Skeletal muscle satellite cell (primary cell): Measurements from ENCODE around the gene CPA5.

Source experiments
- H3K27me3 ChIP-seq: 2 replicates; pipeline ENCODE4 v1.7.0; 2013; ENCODE audit warnings: low read length; ENCODE audit not compliant: control insufficient read depth, insufficient read depth
- H3K36me3 ChIP-seq: 2 replicates; pipeline ENCODE4 v1.7.0; 2013; ENCODE audit warnings: mild to moderate bottlenecking, control low read depth, low read length; ENCODE audit not compliant: insufficient read depth
- H3K4me1 ChIP-seq: 2 replicates; pipeline ENCODE4 v1.7.0; 2013; ENCODE audit warnings: low read length; ENCODE audit not compliant: control insufficient read depth, insufficient read depth
- H3K4me2 ChIP-seq: 2 replicates; pipeline ENCODE4 v1.7.0; 2013; ENCODE audit warnings: mild to moderate bottlenecking, low read length
- H3K4me3 ChIP-seq: 2 replicates; pipeline ENCODE4 v1.7.0; 2013; ENCODE audit warnings: low read length
- H3K9ac ChIP-seq: 2 replicates; pipeline ENCODE4 v1.7.0; 2013; ENCODE audit warnings: mild to moderate bottlenecking, low read depth, low read length, moderate library complexity
- H3K9me3 ChIP-seq: replicated peaks from 2 replicates; pipeline ENCODE4 v1.7.0; 2013; ENCODE audit warnings: mild to moderate bottlenecking, control low read depth, low read length

Gene CPA5

DNA sequence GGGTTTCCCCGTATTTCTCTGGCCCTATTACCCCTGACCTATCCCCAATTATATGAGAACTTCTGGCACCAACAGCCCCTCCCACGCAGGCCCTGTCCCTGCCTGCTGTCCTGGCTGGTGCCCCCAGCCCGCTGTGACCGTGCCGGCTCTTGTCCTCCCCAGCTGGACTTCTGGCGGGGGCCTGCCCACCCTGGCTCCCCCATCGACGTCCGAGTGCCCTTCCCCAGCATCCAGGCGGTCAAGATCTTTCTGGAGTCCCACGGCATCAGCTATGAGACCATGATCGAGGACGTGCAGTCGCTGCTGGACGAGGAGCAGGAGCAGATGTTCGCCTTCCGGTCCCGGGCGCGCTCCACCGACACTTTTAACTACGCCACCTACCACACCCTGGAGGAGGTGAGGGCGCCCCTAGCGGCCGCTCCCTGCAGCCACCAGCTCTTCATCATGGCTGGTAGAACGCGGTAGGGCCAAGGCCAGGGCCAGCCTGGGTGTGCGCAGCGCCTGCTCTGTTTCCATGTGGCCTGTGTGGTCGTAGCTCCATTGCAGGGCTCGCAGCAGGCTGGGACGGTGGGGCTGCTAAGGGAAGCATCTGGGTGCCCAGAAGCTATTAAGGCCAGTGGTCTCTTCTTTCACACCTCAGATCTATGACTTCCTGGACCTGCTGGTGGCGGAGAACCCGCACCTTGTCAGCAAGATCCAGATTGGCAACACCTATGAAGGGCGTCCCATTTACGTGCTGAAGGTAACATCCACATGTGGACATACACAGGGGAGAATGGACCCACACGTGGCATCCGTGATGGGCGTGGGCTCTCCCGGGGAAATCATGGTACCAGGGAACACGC lies 37.1 kb downstream of the CPA5 start:
- Histone ChIP-seq H3K36me3 (no peaks in the 10 kb centered on the region), H3K4me1 (peaks cover 11% of the 10 kb centered on the region), H3K9ac (no peak overlapping the region), H3K9me3 (no peaks in the 10 kb centered on the region), H3K4me3 (no peak overlapping the region), H3K27me3 (peaks cover 11% of the 10 kb centered on the region), H3K4me2 (no peak overlapping the region)

- H3K9ac ChIP-seq = no peak overlapping the region
- H3K4me2 ChIP-seq = no peak overlapping the region
- H3K36me3 ChIP-seq = no peaks in the 10 kb centered on the region
- H3K9me3 ChIP-seq = no peaks in the 10 kb centered on the region
- no peak overlapping the region for H3K4me3 ChIP-seq
- peaks cover 18% of the 10 kb centered on the region for H3K4me1 ChIP-seq
- H3K27me3 ChIP-seq = peaks cover 11% of the 10 kb centered on the region
Observed at GRCh38 chr7:130383187-130383980, 38.8 kb downstream of the CPA5 start.

DNA sequence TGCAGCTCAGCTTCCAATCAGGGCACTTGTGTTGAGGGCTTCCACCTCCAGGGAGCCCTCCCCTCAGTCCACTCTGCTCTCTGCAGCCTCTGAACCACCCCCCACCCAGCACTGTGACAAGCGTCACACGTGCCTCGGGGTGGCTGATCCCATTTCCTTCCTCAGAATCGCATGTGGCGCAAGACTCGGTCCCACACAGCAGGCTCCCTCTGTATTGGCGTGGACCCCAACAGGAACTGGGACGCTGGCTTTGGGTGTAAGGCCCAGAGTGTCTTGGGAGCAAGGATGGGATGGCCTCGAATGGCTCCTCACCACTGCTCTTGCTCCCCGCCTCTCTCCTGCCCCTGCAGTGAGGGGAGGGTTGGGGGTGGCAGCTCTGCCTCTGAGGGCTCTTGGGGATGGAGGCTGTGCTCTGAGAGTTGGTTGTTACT lies 39.8 kb downstream of the CPA5 start:
- Histone ChIP-seq H3K4me2 (no peak overlapping the region), H3K4me1 (peaks cover 18% of the 10 kb centered on the region), H3K9me3 (no peaks in the 10 kb centered on the region), H3K4me3 (no peak overlapping the region), H3K9ac (no peak overlapping the region), H3K36me3 (no peaks in the 10 kb centered on the region), H3K27me3 (peaks cover 11% of the 10 kb centered on the region)

- H3K4me1 ChIP-seq = peaks cover 16% of the 10 kb centered on the region
- no peak overlapping the region for H3K4me2 ChIP-seq
- no peaks in the 10 kb centered on the region for H3K9me3 ChIP-seq
- H3K36me3 ChIP-seq = no peaks in the 10 kb centered on the region
- peaks cover 11% of the 10 kb centered on the region for H3K27me3 ChIP-seq
- H3K4me3 ChIP-seq = no peak overlapping the region
- no peak overlapping the region for H3K9ac ChIP-seq
Observed at GRCh38 chr7:130384841-130385599, 40.4 kb downstream of the CPA5 start.

- Histone ChIP-seq H3K27me3 (peaks cover 5% of the 10 kb centered on the region), H3K36me3 (no peaks in the 10 kb centered on the region), H3K9ac (no peak overlapping the region), H3K4me2 (no peak overlapping the region), H3K9me3 (no peaks in the 10 kb centered on the region), H3K4me3 (no peak overlapping the region), H3K4me1 (peaks cover 14% of the 10 kb centered on the region)
Observed at GRCh38 chr7:130385600-130386066, 41.0 kb downstream of the CPA5 start.

- Histone ChIP-seq H3K36me3 (no peaks in the 10 kb centered on the region), H3K9ac (no peak overlapping the region), H3K9me3 (no peaks in the 10 kb centered on the region), H3K4me3 (no peak overlapping the region), H3K4me1 (peaks cover 14% of the 10 kb centered on the region), H3K27me3 (no peaks in the 10 kb centered on the region), H3K4me2 (no peak overlapping the region)
Observed at GRCh38 chr7:130386876-130387275, 42.3 kb downstream of the CPA5 start.

DNA sequence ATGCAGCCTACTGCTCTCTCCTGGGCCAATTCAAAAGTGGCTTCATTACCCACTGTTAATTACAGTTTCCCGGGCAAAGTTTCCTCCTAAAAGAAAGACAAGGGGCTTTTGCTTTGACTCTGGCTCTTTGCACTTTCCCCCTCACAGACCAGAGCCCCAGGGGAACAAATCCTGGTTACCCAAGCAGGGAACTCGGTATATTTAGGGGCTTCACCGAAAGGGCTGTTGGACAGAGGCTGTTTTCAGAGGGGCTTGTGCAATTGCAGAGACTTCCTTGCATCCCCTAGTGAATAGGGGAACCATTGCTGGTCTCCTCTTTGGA lies 42.7 kb downstream of the CPA5 start:
- peaks cover 14% of the 10 kb centered on the region for H3K4me1 ChIP-seq
- no peaks in the 10 kb centered on the region for H3K36me3 ChIP-seq
- H3K9me3 ChIP-seq = no peaks in the 10 kb centered on the region
- no peak overlapping the region for H3K4me3 ChIP-seq
- H3K4me2 ChIP-seq = no peak overlapping the region
- H3K27me3 ChIP-seq = no peaks in the 10 kb centered on the region
- H3K9ac ChIP-seq = no peak overlapping the region

DNA sequence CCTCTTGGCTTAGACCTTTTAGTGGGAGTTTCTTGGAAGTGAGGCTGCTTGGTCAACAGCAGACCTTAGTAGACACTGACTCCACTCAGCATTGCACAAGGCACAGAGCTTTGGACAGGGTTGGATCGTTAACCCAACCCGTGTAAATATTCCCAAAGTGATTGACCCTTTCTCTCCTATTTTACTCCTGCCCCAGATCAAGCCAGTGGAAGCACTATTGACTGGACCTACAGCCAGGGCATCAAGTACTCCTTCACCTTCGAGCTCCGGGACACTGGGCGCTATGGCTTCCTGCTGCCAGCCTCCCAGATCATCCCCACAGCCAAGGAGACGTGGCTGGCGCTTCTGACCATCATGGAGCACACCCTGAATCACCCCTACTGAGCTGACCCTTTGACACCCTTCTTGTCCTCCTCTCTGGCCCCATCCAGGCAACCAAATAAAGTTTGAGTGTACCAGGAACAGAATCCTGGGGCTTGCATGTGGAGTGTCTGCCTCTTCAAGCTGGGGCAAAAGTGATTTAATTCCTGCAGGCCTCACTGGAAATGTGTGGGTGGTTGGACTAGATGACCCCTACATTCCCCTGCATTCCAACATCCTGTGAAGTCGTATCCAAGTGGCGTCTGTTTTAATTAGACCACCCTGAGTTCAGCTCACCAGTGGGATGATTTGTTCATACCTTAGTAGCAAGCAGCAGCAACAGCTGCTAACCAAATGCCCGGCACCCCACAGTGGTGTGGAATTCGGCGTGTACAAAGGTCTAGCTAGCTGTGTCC lies 43.2 kb downstream of the CPA5 start:
- Histone ChIP-seq H3K4me3 (no peak overlapping the region), H3K4me2 (no peak overlapping the region), H3K4me1 (peaks cover 15% of the 10 kb centered on the region), H3K36me3 (no peaks in the 10 kb centered on the region), H3K9ac (no peak overlapping the region), H3K9me3 (no peaks in the 10 kb centered on the region), H3K27me3 (no peaks in the 10 kb centered on the region)

- no peak overlapping the region for H3K9ac ChIP-seq
- no peaks in the 10 kb centered on the region for H3K27me3 ChIP-seq
- no peaks in the 10 kb centered on the region for H3K36me3 ChIP-seq
- H3K4me1 ChIP-seq = peaks cover 19% of the 10 kb centered on the region
- H3K9me3 ChIP-seq = no peaks in the 10 kb centered on the region
- H3K4me2 ChIP-seq = no peak overlapping the region
- H3K4me3 ChIP-seq = no peak overlapping the region
Observed at GRCh38 chr7:130388671-130389070, 44.1 kb downstream of the CPA5 start.

DNA sequence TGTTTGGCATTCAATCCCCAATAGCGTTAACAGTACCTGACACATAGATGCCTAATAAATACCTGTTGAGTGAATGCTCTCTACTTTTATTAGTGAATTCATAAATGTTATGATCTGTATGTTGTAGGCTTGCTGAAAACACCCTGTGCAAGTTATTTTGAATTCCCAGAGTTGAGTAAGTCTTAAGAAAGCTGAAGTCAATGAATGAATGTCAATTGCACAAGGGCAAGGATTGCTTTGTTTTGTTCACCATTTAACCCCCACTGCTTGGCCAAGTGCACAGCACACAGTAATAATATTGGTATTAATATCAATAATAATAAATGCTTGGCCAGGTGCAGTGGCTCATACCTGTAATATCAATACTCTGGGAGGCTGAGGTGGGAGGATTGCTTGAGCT lies 45.9 kb downstream of the CPA5 start:
- no peak overlapping the region for H3K9ac ChIP-seq
- no peaks in the 10 kb centered on the region for H3K27me3 ChIP-seq
- H3K4me3 ChIP-seq = no peak overlapping the region
- H3K4me2 ChIP-seq = no peak overlapping the region
- H3K9me3 ChIP-seq = no peaks in the 10 kb centered on the region
- H3K36me3 ChIP-seq = no peaks in the 10 kb centered on the region
- H3K4me1 ChIP-seq = peaks cover 19% of the 10 kb centered on the region
